HG03135 (cell line): ENCODE data around the gene WDFY2.

Experiments
- ATAC-seq: cut with Tn5 transposase; IDR thresholded peaks from one replicate; pipeline ENCODE4 v1.9.1; 2021; ENCODE audit warnings: mild to moderate bottlenecking, moderate library complexity; ENCODE audit not compliant: unreplicated experiment

The WDFY2 gene

DNA sequence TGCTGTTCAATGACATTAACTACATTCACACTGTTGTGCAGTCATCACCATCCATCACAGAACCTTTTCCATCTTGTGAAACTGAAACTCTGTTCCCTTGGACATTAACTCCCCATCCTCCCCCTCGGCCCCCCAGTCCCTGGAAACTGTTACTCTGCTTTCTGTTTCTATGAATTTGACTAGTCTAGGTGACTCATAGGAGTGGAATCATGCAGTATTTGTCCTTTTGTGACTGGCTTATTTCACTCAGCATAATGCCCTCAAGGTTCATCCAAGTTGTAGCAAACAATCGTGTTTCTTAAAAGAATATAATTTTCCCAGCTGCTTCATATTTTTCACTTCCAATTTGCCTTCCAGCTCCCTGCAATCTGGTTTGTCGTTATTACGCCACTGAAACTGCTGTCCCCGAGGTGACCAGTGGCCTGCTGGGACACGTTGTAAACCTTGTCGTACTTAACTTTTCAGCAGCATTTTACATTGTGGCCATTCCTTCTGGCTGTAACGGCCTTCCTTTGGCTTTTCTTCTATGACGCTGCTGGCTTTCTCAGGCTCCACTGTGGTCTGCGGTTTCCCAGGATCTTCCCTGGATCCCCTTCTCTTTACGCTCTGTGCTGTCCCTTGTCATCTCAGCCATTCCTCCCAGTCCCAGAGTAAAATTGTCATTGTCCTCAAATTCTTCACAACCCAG is 145.7 kb downstream of the WDFY2 start:
- ATAC-seq = no peak

DNA sequence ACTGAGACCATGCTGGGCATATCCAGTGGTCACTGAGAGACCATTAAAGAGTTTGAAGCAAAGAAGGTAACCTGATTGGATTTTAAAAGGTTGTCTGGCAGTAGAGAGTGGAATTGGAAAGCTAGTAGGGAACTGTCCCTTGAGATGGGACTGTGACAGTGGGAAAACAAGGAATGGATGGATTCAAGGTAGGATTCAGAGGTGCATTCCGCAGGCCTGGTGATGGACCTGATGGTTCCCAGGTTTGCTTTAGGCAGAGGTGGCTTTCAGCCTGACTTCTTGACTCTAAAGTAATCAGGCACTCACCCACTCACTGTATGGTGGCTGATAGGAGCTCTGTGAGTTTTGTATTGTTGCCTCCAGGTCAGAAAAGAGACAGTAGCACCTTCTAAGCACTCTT is 146.7 kb downstream of the WDFY2 start:
- no peak for ATAC-seq

DNA sequence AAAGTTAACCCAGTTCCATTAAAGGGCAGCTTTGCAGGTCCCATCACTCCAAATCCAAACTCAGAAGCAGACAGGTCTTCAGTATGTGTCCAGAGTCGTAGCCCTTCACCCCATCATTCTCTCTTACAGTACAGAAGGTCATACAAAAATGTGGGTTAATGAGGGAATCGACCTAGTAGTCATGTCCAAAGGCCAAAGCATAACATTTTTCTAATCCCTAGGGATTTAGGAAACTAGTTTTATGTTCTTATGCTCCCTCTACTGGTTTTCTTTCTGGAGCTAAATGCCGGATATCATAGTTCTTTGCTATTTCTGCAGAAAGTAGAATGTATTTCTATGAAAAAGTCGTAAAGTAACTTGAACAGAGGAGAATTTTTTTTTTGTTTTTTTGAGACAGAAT is 147.5 kb downstream of the WDFY2 start:
- no peak for ATAC-seq

DNA sequence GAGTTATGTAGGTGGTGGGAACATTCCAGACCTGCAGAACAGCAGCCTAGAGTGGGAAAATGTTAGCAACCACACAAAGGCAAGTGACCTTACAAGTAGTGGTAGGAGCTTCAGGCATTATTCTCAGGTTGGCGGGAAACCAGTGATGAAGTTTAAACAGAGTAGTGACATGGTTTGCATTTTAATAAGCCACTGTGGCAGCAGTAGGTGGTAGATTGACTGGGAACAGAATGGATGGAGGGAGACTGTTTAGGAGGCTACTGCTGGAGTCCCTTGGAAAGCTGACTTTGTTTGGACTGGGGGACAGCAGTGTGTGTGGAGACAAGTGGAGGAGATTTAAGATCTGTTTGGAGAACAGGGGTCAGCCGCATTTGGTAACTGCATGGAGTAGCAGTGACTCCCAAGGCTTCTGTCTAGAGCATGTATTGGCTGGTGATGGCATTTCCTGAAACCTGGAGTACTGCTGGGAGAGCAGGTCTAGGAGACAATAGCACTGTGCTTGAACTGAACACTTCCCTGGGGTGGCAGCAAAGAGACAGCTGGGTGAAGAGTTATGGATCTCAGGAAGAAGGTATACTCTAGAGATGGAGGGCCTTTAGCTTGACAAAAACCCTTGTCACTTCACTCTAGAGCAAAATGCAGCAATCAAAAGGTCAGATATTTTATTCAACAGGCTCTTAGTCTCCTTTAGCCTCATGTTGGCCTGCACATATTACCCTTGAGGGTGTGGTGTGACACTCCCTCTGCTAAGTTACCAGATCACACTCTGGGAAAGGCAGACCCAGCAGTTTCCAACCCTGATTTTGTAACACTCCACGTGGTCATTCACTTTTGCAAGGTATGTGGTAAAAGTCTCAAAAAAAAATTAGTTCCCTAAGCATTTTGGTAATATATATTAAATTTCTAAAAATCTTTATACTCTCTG is 149.4 kb downstream of the WDFY2 start:
- ATAC-seq = no peak

- ATAC-seq = no peak
Measured at GRCh38 chr13:51734786-51735185, 150.5 kb downstream of the WDFY2 start.

GRCh38 chr13:51737609-51738008 is 153.3 kb downstream of the WDFY2 start:
- no peak for ATAC-seq

DNA sequence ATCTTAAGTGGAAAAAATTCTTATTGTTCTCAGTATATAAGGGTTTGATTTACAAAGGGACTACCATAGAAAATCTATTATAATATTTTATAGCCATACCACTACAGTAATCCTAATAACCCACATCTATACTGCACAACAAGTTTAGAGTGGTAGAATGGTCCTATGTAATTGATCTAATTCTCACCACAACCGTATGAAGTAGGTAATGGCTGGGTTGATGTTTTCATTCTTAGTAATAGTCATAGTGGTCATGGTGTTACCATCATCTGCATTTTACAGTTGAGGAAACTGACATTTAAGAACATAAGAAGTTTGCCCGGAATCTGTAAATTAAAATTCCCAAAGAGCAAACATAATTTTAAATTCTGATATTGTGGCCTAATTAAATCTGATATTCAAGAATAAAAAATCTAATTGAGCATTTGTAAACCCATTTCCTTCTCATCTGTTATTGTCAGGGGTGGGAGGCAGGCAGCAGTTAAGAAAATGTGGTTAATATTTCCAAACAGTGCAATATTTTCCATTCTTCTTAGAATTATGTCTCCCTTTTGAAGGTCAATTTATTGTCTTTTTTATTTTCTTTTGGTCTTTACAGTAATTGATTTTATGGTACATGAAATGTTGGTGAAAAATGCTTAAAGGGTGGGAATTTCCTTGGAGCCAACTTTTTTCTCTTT is 154.1 kb downstream of the WDFY2 start:
- no peak for ATAC-seq

DNA sequence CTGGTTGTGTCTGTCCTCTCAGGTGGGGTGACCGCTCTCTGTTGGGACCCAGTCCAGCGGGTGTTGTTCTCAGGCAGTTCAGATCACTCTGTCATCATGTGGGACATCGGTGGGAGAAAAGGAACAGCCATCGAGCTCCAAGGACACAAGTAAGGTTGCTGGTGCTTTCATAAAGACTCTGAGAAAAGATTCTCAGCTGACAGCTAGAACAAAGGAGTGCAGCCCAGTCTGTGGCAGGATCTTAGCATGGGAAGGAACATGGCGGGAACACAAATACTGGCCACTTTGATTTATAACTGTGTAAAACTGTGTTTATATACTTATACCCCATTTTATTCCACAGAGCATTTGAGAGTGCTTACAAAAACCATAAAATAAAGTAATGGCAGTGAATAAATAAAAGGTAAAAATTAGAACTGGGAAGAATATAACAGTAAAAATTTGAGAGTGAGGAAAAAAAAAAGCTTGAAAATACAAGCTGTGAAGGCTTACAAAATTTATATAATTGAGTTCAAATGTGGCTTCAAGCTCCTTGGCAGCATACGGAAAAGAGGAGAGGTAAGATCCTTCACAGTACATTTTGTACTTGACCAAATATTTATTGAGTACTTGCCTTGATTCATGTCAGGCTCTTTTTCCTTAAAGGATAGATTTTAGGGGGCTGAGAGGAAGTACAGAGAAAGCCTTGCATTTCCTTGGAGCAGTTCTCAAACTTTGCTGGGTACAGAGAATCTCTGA is 154.9 kb downstream of the WDFY2 start:
- ATAC-seq = no peak

DNA sequence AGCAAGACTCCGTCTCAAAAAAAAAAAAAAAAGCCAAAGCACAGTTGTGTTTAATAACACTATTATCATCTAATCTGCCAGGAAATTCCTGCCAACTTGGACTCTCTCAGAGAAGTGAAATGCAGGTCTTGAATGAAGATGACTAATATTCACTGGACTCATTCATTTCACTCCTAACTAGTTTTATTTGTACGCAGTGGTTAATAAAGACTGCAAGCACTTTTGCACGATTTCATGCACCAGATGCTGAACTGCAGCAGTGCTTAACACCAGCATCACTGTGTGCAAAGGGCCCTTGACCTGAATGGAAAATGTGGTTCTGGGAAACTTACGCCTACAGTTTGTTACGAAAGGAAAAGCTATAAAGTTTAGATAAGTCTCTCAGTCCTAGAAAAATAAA is 156.4 kb downstream of the WDFY2 start:
- ATAC-seq = no peak

DNA sequence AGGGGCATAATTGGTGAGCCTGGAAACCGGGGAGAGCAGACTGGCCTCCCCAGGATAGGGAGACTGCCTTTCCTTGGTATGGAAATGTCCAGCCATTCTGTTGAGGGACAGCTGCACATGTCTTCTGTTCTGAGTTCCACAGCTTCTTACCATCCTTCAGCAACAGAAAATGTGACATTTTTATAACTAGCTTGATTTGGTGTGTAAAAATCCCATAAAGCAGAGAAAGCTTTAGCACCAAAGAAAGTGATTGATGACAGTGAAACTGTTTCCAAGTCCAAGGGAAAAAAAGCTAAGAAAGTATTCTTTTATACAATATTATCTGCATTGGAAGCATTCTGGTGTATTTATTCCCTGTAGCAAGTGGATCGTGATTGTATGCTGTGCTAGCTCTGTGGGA is 157.8 kb downstream of the WDFY2 start:
- no peak for ATAC-seq

DNA sequence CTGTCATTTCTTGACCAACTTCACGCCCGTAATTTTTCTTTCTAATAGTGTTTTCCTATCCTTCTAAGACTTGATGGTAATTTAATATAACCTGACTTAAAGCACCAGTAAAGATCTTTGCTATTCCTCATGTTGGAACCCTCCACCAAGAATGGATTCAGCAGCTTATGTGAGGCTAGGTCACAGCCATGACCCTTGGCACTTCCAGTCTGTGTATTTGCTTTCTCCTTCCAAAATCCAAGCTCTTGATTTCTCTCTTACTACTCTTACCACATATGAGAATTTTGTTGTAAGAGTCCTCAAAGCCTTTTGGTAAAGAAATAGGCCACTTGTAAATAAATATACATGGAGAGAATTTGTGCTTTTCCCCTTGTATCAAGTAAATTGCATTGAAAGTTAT is 158.3 kb downstream of the WDFY2 start:
- no peak for ATAC-seq

DNA sequence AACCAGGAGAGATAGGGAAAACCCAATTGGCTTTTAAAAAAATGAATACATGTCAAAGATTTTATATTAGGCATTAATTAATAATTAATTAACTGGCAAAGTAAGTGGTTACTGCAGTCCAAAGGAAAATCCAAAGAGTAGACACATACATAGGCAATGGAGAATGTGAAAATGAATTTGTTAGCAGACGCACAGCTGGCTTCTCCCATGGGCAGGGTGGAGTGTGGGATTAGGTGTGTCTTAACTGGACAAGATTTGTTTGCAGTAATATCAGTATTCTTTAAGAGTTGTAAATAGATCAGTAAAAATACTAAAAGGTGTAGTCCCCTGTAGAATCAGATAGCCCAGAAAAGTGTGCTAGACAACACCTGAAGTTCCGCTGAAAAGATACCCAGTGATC is 161.0 kb downstream of the WDFY2 start:
- no peak for ATAC-seq

DNA sequence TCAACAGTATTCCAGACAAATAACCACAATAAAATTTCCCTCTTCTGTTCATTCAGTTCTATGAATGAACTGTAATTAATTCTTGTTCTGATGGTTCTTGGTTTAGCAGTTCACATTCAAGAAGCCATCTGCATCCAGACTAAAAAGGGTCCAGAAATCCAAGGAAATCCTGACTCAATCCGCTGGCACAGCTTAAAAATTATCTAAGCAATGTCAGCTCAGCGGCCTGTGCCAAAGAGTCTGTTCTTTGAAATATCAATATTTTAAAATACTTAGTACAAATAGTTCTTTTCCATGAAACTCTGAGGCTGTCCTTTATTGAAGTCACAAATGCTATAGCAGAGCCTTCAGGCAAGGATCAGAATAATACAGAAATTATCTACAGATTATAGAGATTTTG is 162.5 kb downstream of the WDFY2 start:
- ATAC-seq = no peak

- ATAC-seq = no peak
Measured at GRCh38 chr13:51747438-51748434, 163.5 kb downstream of the WDFY2 start.

DNA sequence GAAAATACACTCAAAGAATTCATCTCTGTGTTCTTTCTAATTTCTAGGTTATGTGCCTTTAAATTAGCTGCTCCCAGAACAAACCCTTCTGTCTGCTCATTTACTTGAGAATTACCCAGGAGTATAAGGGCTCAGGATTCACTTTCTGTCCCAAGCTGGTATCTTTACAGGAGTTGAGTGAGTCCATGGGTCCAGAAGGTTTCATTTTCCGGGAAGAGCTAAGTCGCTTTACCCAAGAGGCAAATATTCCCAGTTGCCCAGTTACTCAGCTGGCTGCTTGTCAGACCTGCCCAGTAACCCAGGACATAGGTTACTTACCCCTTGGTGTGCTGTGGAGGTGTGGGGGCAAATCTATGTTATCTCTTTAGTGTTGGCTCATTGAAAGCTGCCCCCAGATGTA is 172.4 kb downstream of the WDFY2 start:
- no peak for ATAC-seq

GRCh38 chr13:51758691-51759090 is 174.4 kb downstream of the WDFY2 start:
- no peak for ATAC-seq

GRCh38 chr13:51759240-51759639 is 175.0 kb downstream of the WDFY2 start:
- no peak for ATAC-seq

- no peak for ATAC-seq
Measured at GRCh38 chr13:51760592-51760991, 176.3 kb downstream of the WDFY2 start.

GRCh38 chr13:51761643-51762350 is 177.5 kb downstream of the WDFY2 start:
- ATAC-seq = no peak
